Panc1 (cell line): ENCODE data around the gene F13B. TPM values are rescaled to one million over a fixed set of nuclear protein-coding genes. Genes with fewer than 3 reads are reported as not detected.

Source experiments
- ATAC-seq: fragments of 200-7000 bp; cut with Tn5 transposase; 2 replicates; pipeline ENCODE4 v1.9.1; 2020; ENCODE audit warnings: mild to moderate bottlenecking, moderate library complexity
- BruUV-seq: library from RNA; stranded (reverse); fragments of 400-500 nt; replicated peaks from 2 replicates; lab custom pipeline; 2021; lab: Mats Ljungman, UMichigan
- CTCF ChIA-PET: fragments of 300-600 bp; sonication (Branson Sonifier 250); formaldehyde crosslinking; loops from one replicate; lab custom pipeline; 2022; ENCODE audit warnings: antibody characterized with exemption; lab: Charles Lee
- POLR2A ChIA-PET: fragments of 300-600 bp; sonication (Branson Sonifier 250); formaldehyde crosslinking; loops from one replicate; lab custom pipeline; 2022; ENCODE audit warnings: antibody characterized with exemption; lab: Charles Lee
- DNase-seq: peaks from one replicate; pipeline ENCODE4 v3.0.0-alpha.2; 2010; ENCODE audit warnings: low read depth, low spot score
- H3K27ac ChIP-seq: 2 replicates; pipeline ENCODE4 v1.5.1; 2011; ENCODE audit warnings: mild to moderate bottlenecking, low read length, inconsistent platforms
- H3K27me3 ChIP-seq: fragments of 200-500 bp; sonication (Bioruptor generic); 2 replicates; pipeline ENCODE4 v1.6.0; 2014; ENCODE audit warnings: low read length, inconsistent platforms; ENCODE audit not compliant: control insufficient read depth, insufficient read depth
- H3K36me3 ChIP-seq: fragments of 200-500 bp; sonication (Bioruptor generic); 2 replicates; pipeline ENCODE4 v1.5.1; 2014; ENCODE audit warnings: inconsistent platforms, mild to moderate bottlenecking, low read length, moderate library complexity; ENCODE audit not compliant: control insufficient read depth, insufficient read depth
- H3K4me1 ChIP-seq: 2 replicates; pipeline ENCODE4 v1.5.1; 2011; ENCODE audit warnings: inconsistent platforms, mild to moderate bottlenecking, low read length, moderate library complexity; ENCODE audit not compliant: control insufficient read depth, insufficient read depth
- H3K4me3 ChIP-seq, 2 experiments: 2 replicates each; pipeline ENCODE4 v1.5.1; 2011 to 2012; ENCODE audit warnings: low read depth in 2 of 2, low read length in 2 of 2, mild to moderate bottlenecking in 2 of 2, inconsistent platforms in 1 of 2, moderate library complexity in 1 of 2
- H3K9me3 ChIP-seq: fragments of 200-500 bp; sonication (Bioruptor generic); 2 replicates; pipeline ENCODE4 v1.5.1; 2014; ENCODE audit warnings: low read depth, mild to moderate bottlenecking, inconsistent platforms, low read length, moderate library complexity; ENCODE audit not compliant: control insufficient read depth, insufficient read depth
- CTCF ChIP-seq: fragments of 450-650 bp; IDR thresholded peaks from 2 replicates; pipeline ENCODE4 v1.5.1; 2017; ENCODE audit warnings: mild to moderate bottlenecking
- POLR2AphosphoS5 ChIP-seq: IDR thresholded peaks from 2 replicates; pipeline ENCODE4 v1.6.1; 2012; ENCODE audit warnings: mild to moderate bottlenecking, low read depth, low read length, moderate library complexity
- REST ChIP-seq, 2 experiments: IDR thresholded peaks; 2 replicates each; pipeline ENCODE4 v1.6.1; 2011 to 2012; ENCODE audit warnings: low read depth in 2 of 2, control low read depth in 1 of 2, low read length in 1 of 2, mild to moderate bottlenecking in 1 of 2, moderate library complexity in 1 of 2; ENCODE audit not compliant: insufficient read depth in 1 of 2
- SIN3A ChIP-seq: IDR thresholded peaks from 2 replicates; pipeline ENCODE4 v1.6.1; 2012; ENCODE audit warnings: low read depth, mild to moderate bottlenecking, low read length, moderate library complexity, borderline replicate concordance; ENCODE audit not compliant: insufficient read depth
- TCF7L2 ChIP-seq: IDR thresholded peaks from 2 replicates; pipeline ENCODE4 v1.6.1; 2011; ENCODE audit warnings: mild to moderate bottlenecking, low read depth, low read length, inconsistent platforms
- in situ Hi-C: cut with HindIII; loops from 2 replicates; pipeline ENCODE4 v1.10.0; 2016; ENCODE audit warnings: low sequenced_read_pairs, low pct_unique_long_range_greater_than_20kb
- intact Hi-C: fragments of 100-400 bp; cut with micrococcal nuclease; formaldehyde crosslinking; loops from one replicate; pipeline ENCODE4 v1.10.0; 2022; ENCODE audit not compliant: unreplicated experiment
- total RNA-seq: library from RNA; stranded (reverse); gene quantifications from one replicate; pipeline ENCODE4 v1.2.1, GENCODE V29; 2021; ENCODE audit not compliant: unreplicated experiment

F13B gene
- total RNA-seq, 1 experiment from 2014 or later, result not detected

GRCh38 chr1:197067457-197067818, 378 bp upstream of the F13B start:
- TF ChIP-seq REST (IDR thresholded peaks at IDR 0.05; ENCODE audit: insufficient read depth in 1 of 2, low read depth in 2 of 2, low read length in 1 of 2) (no peak), TCF7L2 (no peak), SIN3A (no peak), POLR2AphosphoS5 (no peak), CTCF (no peak)
- Histone ChIP-seq H3K9me3 (no peaks in the 10 kb centered on the region), H3K27ac (no peak overlapping the region), H3K4me3 (no peak overlapping the region), H3K4me1 (no peaks in the 10 kb centered on the region), H3K36me3 (no peaks in the 10 kb centered on the region), H3K27me3 (no peaks in the 10 kb centered on the region)
- intact Hi-C loops (no loop called here), in situ Hi-C loops (no loop called here)
- POLR2A ChIA-PET, result no interaction called here
- BruUV-seq, result no TSS peak
- CTCF ChIA-PET, result no interaction called here
- no peak for DNase-seq
- ATAC-seq, result no peak

GRCh38 chr1:197066277-197066676, 783 bp downstream of the F13B start:
- Histone ChIP-seq H3K36me3 (no peaks in the 10 kb centered on the region), H3K27me3 (no peaks in the 10 kb centered on the region), H3K4me1 (no peaks in the 10 kb centered on the region), H3K9me3 (no peaks in the 10 kb centered on the region), H3K27ac (no peak overlapping the region), H3K4me3 (no peak overlapping the region)
- TF ChIP-seq TCF7L2 (no peak), SIN3A (no peak), CTCF (no peak)
- DNase-seq (no peak), ATAC-seq (no peak)
- ChIA-PET POLR2A (no interaction called here), CTCF (no interaction called here)
- no TSS peak for BruUV-seq
- intact Hi-C loops (no loop called here), in situ Hi-C loops (no loop called here)
